Neutrophil (primary cell): ENCODE results near the gene CADM4.
"Not testable (repeated sequence)": the region's sequence is repeated elsewhere in the genome, so short reads cannot be mapped to it uniquely, and the experiment has no call there.

ENCODE experiments used
- H3K27ac ChIP-seq: fragments of 200-600 bp; sonication (generic); 2 replicates; pipeline ENCODE4 v1.5.1; 2016; ENCODE audit warnings: mild to moderate bottlenecking, moderate library complexity
- H3K27me3 ChIP-seq: fragments of 200-600 bp; sonication (generic); 2 replicates; pipeline ENCODE4 v1.6.0; 2016; ENCODE audit warnings: mild to moderate bottlenecking
- H3K36me3 ChIP-seq: fragments of 200-600 bp; sonication (generic); 2 replicates; pipeline ENCODE4 v1.5.1; 2017
- H3K4me1 ChIP-seq, 2 experiments: fragments of 200-600 bp in 1 of 2; sonication (generic) in 1 of 2; 1 replicate in 1 of 2; 2 replicates in 1 of 2; pipeline versions ENCODE4 v1.5.1 to v1.6.1; 2013 to 2016; ENCODE audit warnings: low read depth in 1 of 2, low read length in 1 of 2, mild to moderate bottlenecking in 1 of 2, moderate library complexity in 1 of 2; ENCODE audit not compliant: control insufficient read depth in 1 of 2, insufficient read depth in 1 of 2
- H3K4me3 ChIP-seq, 2 experiments: fragments of 200-600 bp in 1 of 2; sonication (generic) in 1 of 2; 1 replicate in 1 of 2; 2 replicates in 1 of 2; pipeline ENCODE4 v1.5.1; 2013 to 2016; ENCODE audit warnings: low read depth in 1 of 2, low read length in 1 of 2, mild to moderate bottlenecking in 1 of 2, moderate library complexity in 1 of 2
- H3K9me3 ChIP-seq: fragments of 200-600 bp; sonication (generic); 2 replicates; pipeline ENCODE4 v1.5.1; 2016
- CTCF ChIP-seq: fragments of 200-600 bp; sonication (generic); IDR thresholded peaks from 2 replicates; pipeline ENCODE4 v1.5.1; 2016; ENCODE audit warnings: antibody characterized with exemption

Gene CADM4

GRCh38 chr19:43682824-43683661 is 43.4 kb upstream of the CADM4 start:
- H3K36me3 ChIP-seq, result no peaks in the 10 kb centered on the region
- no peak for TF ChIP-seq CTCF
- H3K9me3 ChIP-seq, result no peaks in the 10 kb centered on the region
- H3K27ac ChIP-seq, result peak overlapping the region; percentile 87
- no peaks in the 10 kb centered on the region for H3K27me3 ChIP-seq
- peaks cover 42 to 44% of the 10 kb centered on the region in 2 experiments for H3K4me1 ChIP-seq
- peak overlapping the region in 1 of 2 experiments; percentile 11 for H3K4me3 ChIP-seq

- not testable (repeated sequence) for H3K4me3 ChIP-seq, H3K9me3 ChIP-seq, H3K27me3 ChIP-seq, H3K36me3 ChIP-seq
- Histone ChIP-seq H3K27ac (peak overlapping the region; percentile 87), H3K4me1 (peaks cover 35 to 37% of the 10 kb centered on the region in 2 experiments)
Measured at GRCh38 chr19:43682269-43682668, 42.6 kb upstream of the CADM4 start.

DNA sequence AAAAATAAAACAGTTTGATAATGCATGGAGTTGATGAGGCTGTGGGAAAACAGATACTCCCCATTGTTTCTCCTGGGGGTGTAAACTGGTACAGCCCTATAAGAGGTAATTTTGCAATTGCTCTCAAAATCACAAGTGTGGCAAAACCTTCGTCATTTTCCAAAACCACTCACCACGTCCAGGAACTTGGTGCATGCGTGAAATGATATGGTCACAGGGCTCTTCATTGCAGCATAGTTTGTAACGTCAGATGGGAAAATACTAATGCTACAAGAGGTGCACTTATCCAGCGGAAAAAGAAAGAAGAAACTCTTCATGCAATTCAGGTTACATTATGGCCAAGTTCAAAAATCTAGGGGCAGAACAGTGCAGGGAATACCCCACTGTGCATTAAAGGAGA is 42.2 kb upstream of the CADM4 start:
- Histone ChIP-seq H3K9me3 (no peaks in the 10 kb centered on the region), H3K36me3 (no peaks in the 10 kb centered on the region), H3K4me3 (no peak overlapping the region), H3K4me1 (peaks cover 35 to 37% of the 10 kb centered on the region in 2 experiments), H3K27me3 (no peaks in the 10 kb centered on the region), H3K27ac (peak overlapping the region; percentile 87)
- TF ChIP-seq CTCF, result peak; percentile 46

GRCh38 chr19:43678512-43679261 is 39.0 kb upstream of the CADM4 start:
- Histone ChIP-seq H3K9me3 (no peaks in the 10 kb centered on the region), H3K4me3 (no peak overlapping the region), H3K27ac (no peak overlapping the region), H3K36me3 (no peaks in the 10 kb centered on the region), H3K4me1 (peaks cover 55% of the 10 kb centered on the region in 2 experiments), H3K27me3 (no peaks in the 10 kb centered on the region)
- TF ChIP-seq CTCF, result no peak

DNA sequence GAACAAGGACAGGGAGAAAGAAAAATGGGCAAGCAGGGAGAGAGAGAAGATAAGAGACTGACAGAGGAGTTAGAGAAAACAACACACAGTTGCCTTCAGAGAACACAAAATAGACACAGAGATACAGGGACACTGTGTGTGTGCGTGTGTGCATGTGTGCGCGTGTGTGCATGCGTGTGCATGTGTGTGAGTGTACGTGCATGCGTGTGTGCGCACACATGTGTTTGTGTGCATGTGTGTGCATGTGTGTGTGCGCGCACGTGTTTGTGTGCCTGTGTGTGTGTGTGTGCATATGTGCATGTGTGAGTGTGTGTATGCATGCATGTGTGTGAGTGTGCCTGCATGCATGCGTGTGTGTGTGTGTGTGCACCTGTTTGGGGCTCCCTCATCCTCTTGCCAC is 36.3 kb upstream of the CADM4 start:
- H3K27me3 ChIP-seq, result no peaks in the 10 kb centered on the region
- TF ChIP-seq CTCF, result no peak
- peaks cover 58% of the 10 kb centered on the region in 2 experiments for H3K4me1 ChIP-seq
- H3K27ac ChIP-seq, result peak overlapping the region; percentile 99
- no peaks in the 10 kb centered on the region for H3K9me3 ChIP-seq
- no peaks in the 10 kb centered on the region for H3K36me3 ChIP-seq
- peak overlapping the region; percentile 46 to 48 for H3K4me3 ChIP-seq
